K562 (cell line): Measurements from ENCODE around the gene CHRNA10. TPM values are rescaled to one million over a fixed set of nuclear protein-coding genes. Genes with fewer than 3 reads are reported as not detected.
A peak's percentile ranks its signal among the peaks of the same experiment; 100 is the strongest.

Experiments
- GTF3C2 ChIP-seq: IDR thresholded peaks from 3 replicates; pipeline ENCODE4 v1.6.1; 2011; ENCODE audit warnings: borderline replicate concordance, mild to moderate bottlenecking, moderate library complexity; ENCODE audit not compliant: insufficient read length; ENCODE audit errors: extremely low read depth
- MYC ChIP-seq, 2 experiments: fragments of 250-450 bp in 1 of 2; sonication (Bioruptor Pico) in 1 of 2; IDR thresholded peaks; 2 replicates each; pipeline versions ENCODE4 v1.5.1 to v1.6.1; 2012 to 2021; ENCODE audit warnings: low read depth in 2 of 2, borderline replicate concordance in 1 of 2, improper control_type of control experiment in 1 of 2, low read length in 1 of 2, mild to moderate bottlenecking in 1 of 2, moderate library complexity in 1 of 2
- NFIC ChIP-seq: fragments of 450-650 bp; IDR thresholded peaks from 2 replicates; pipeline ENCODE4 v1.6.1; 2017; ENCODE audit warnings: mild to moderate bottlenecking, inconsistent platforms
- RAD21 ChIP-seq, 2 experiments: fragments of 250-450 bp in 1 of 2; fragments of 450-650 bp in 1 of 2; sonication (Bioruptor Pico) in 1 of 2; formaldehyde crosslinking in 1 of 2; IDR thresholded peaks in 1 of 2; conservative IDR thresholded peaks in 1 of 2; 2 replicates each; pipeline versions ENCODE4 v1.4.0 to v1.8.0; 2020 to 2022; ENCODE audit warnings: mild to moderate bottlenecking in 2 of 2, moderate library complexity in 1 of 2
- RAD51 ChIP-seq: fragments of 450-650 bp; IDR thresholded peaks from 2 replicates; pipeline ENCODE4 v1.7.1; 2016; ENCODE audit warnings: low read depth, mild to moderate bottlenecking, borderline replicate concordance
- RNF219 ChIP-seq: fragments of 250-450 bp; sonication (Bioruptor Pico); IDR thresholded peaks from 2 replicates; pipeline ENCODE4 v1.5.0; 2022; ENCODE audit warnings: mild to moderate bottlenecking
- SMC3 ChIP-seq: conservative IDR thresholded peaks from 2 replicates; pipeline ENCODE4 v1.6.1; 2011; ENCODE audit warnings: low read depth, low read length, improper control_type of control experiment; ENCODE audit not compliant: insufficient read depth
- SRF ChIP-seq, 2 experiments: fragments of 250-450, 450-650 bp in 1 of 2; sonication (Bioruptor Pico) in 1 of 2; sonication (generic) in 1 of 2; formaldehyde crosslinking; IDR thresholded peaks; 2 replicates each; pipeline versions ENCODE4 v1.5.0 to v1.5.1; 2020 to 2022; ENCODE audit warnings: mild to moderate bottlenecking in 1 of 2, missing genetic modification reagents in 1 of 2
- ZC3H11A ChIP-seq: IDR thresholded peaks from 2 replicates; pipeline ENCODE4 v1.6.1; 2012; ENCODE audit warnings: low read depth, low read length, improper control_type of control experiment
- ZNF395 ChIP-seq: fragments of 200-800 bp; sonication (Bioruptor generic); IDR thresholded peaks from 2 replicates; pipeline ENCODE4 v1.6.1; 2017; ENCODE audit warnings: missing genetic modification characterization, missing compliant biosample characterization
- ZNF764 ChIP-seq: fragments of 250-450 bp; sonication (Bioruptor Pico); IDR thresholded peaks from 2 replicates; pipeline ENCODE4 v1.4.0; 2020; ENCODE audit warnings: low read depth, mild to moderate bottlenecking, moderate library complexity
- polyA plus RNA-seq, 8 experiments: library from polyadenylated mRNA; depleted of rRNA in 4 of 8; stranded (reverse) in 5 of 8; unstranded in 3 of 8; fragments of >200 nt; fragmentation: Nextera tagmentation in 2 of 8; fragmentation: Illumina TruSeq in 1 of 8; extraction: Ambion mirVana in 2 of 8; extraction: Trizol in 1 of 8; gene quantifications; 2 replicates each; pipeline versions ENCODE4 v1.2.1 to v1.2.3, GENCODE V29; 2011 to 2014; ENCODE audit warnings: inconsistent platforms in 1 of 8, missing spikeins in 1 of 8
- total RNA-seq, 7 experiments: library from RNA; depleted of rRNA in 6 of 7; stranded (reverse); fragments of >200 nt in 6 of 7; fragmentation: Illumina TruSeq in 2 of 7; extraction: Trizol in 2 of 7; gene quantifications; 2 replicates each; pipeline versions ENCODE4 v1.2.1 to v1.2.3, GENCODE V29; 2011 to 2021; ENCODE audit warnings: low replicate concordance in 1 of 7
- TF ChIP-seq, protein P1 (sequence below): IDR thresholded peaks from 2 replicates; pipeline ENCODE4 v1.6.1; 2011; ENCODE audit warnings: borderline replicate concordance, low read depth, mild to moderate bottlenecking, moderate library complexity, low read length; ENCODE audit not compliant: insufficient read depth, poor library complexity, severe bottlenecking

CHRNA10 gene
- total and polyA plus RNA-seq, 9 of the 15 experiments (the other 6 are each of a cell fraction or from before 2014, with no cell fraction given), result 0.35 to 1.9 (median 0.81) TPM

DNA sequence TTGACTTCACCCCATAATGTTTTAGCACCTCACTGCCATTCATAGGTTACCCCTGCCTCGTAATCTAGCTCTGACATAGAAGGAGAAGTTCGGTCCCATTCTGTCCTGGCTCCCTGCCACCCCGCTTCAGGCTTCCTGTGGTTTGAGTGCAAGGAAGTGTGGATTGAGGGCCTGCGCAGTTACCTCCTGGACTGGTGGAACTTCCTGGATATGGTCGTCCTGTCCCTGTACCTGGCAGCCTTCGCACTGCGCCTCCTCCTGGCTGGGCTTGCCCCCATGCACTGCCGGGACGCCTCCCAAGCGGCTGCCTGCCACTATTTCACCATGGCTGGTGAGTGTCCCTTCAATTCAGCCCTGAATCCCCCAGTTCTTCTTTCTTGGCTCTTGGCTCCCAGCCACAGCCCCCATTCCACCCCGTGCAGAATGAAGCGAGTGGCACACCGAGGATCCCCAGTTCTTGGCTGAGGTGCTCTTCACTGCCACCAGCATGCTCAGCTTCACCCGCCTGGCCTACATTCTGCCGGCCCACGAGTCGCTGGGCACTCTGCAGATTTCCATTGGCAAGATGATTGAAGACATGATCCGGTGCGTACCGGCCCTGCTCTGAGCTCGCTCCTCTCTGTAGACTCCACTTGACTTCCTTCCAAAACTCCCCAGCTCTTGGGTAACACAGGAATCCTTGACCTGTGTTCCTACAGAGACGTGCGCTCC lies 44.8 kb downstream of the CHRNA10 start (continued):
- TF ChIP-seq, protein P1, sequence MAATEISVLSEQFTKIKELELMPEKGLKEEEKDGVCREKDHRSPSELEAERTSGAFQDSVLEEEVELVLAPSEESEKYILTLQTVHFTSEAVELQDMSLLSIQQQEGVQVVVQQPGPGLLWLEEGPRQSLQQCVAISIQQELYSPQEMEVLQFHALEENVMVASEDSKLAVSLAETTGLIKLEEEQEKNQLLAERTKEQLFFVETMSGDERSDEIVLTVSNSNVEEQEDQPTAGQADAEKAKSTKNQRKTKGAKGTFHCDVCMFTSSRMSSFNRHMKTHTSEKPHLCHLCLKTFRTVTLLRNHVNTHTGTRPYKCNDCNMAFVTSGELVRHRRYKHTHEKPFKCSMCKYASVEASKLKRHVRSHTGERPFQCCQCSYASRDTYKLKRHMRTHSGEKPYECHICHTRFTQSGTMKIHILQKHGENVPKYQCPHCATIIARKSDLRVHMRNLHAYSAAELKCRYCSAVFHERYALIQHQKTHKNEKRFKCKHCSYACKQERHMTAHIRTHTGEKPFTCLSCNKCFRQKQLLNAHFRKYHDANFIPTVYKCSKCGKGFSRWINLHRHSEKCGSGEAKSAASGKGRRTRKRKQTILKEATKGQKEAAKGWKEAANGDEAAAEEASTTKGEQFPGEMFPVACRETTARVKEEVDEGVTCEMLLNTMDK, result peak; percentile 28
- TF ChIP-seq SMC3 (0 out of 2 replicates have a peak, but pooled peaks have one; percentile 12), SRF (CRISPR knock-in tag; IDR thresholded peaks at IDR 0.05) (no peak), GTF3C2 (no peak), ZNF764 (CRISPR knock-in tag) (0 out of 2 replicates have a peak, but pooled peaks have one; percentile 48), NFIC (0 out of 2 replicates have a peak, but pooled peaks have one; percentile 31), MYC (IDR thresholded peaks at IDR 0.05; ENCODE audit: low read depth, low read length) (no peak), MYC (CRISPR knock-in tag; IDR thresholded peaks at IDR 0.05; ENCODE audit: borderline replicate concordance, low read depth) (no peak), ZNF395 (CRISPR knock-in tag) (no peak), RAD21 (CRISPR knock-in tag; conservative IDR thresholded peaks at IDR 0.05 in 1 of 2, IDR thresholded peaks at IDR 0.05 in 1 of 2) (peak in 1 of 2 experiments; percentile 25; a peak in 2 of 4 replicates), RNF219 (CRISPR knock-in tag) (no peak), ZC3H11A (no peak), RAD51 (no peak)
